HepG2 (cell line): ENCODE results near the gene FAM131A. TPM values are rescaled to one million over a fixed set of nuclear protein-coding genes. Genes with fewer than 3 reads are reported as not detected.

ENCODE experiments used
- ADNP ChIP-seq: sonication (generic); formaldehyde crosslinking; IDR thresholded peaks from 2 replicates; pipeline ENCODE4 v1.4.0; 2020; ENCODE audit warnings: missing genetic modification reagents
- EHMT2 ChIP-seq: fragments of 200-600 bp; sonication (generic); IDR thresholded peaks from 2 replicates; pipeline ENCODE4 v1.7.0; 2017; ENCODE audit warnings: antibody characterized with exemption, low read depth, low read length, borderline replicate concordance
- GABPB1 ChIP-seq: IDR thresholded peaks from 2 replicates; pipeline ENCODE4 v1.6.1; 2016; ENCODE audit warnings: mild to moderate bottlenecking, missing genetic modification reagents, moderate library complexity, missing compliant biosample characterization
- KLF15 ChIP-seq: sonication (generic); formaldehyde crosslinking; IDR thresholded peaks from 2 replicates; pipeline ENCODE4 v1.8.1; 2023; ENCODE audit warnings: borderline replicate concordance, mild to moderate bottlenecking, inconsistent platforms, missing genetic modification reagents, mixed read lengths
- SMARCC2 ChIP-seq: fragments of 450-650 bp; IDR thresholded peaks from 2 replicates; pipeline ENCODE4 v1.6.1; 2017; ENCODE audit warnings: antibody characterized with exemption, mild to moderate bottlenecking
- ZBTB7B ChIP-seq: sonication (generic); formaldehyde crosslinking; IDR thresholded peaks from 2 replicates; pipeline ENCODE4 v1.4.0; 2020; ENCODE audit warnings: missing genetic modification reagents
- ZFX ChIP-seq: sonication (generic); formaldehyde crosslinking; IDR thresholded peaks from 2 replicates; pipeline ENCODE4 v1.4.0; 2020; ENCODE audit warnings: mild to moderate bottlenecking, low read depth, missing genetic modification reagents, moderate library complexity
- ZNF274 ChIP-seq: sonication (generic); formaldehyde crosslinking; IDR thresholded peaks from 2 replicates; pipeline ENCODE4 v1.5.1; 2020; ENCODE audit warnings: mild to moderate bottlenecking, missing genetic modification reagents
- ZNF317 ChIP-seq: sonication (generic); formaldehyde crosslinking; IDR thresholded peaks from 2 replicates; pipeline ENCODE4 v1.5.0; 2020; ENCODE audit warnings: mild to moderate bottlenecking, missing genetic modification reagents
- ZNF383 ChIP-seq: sonication (generic); formaldehyde crosslinking; IDR thresholded peaks from 2 replicates; pipeline ENCODE4 v1.4.0; 2020; ENCODE audit warnings: missing genetic modification reagents, mild to moderate bottlenecking, borderline replicate concordance
- ZNF709 ChIP-seq: sonication (generic); formaldehyde crosslinking; IDR thresholded peaks from 2 replicates; pipeline ENCODE4 v1.5.0; 2020; ENCODE audit warnings: mild to moderate bottlenecking, missing genetic modification reagents
- ZNF788 ChIP-seq: sonication (generic); formaldehyde crosslinking; IDR thresholded peaks from 2 replicates; pipeline ENCODE4 v1.5.0; 2020; ENCODE audit warnings: mild to moderate bottlenecking, missing genetic modification reagents, borderline replicate concordance
- polyA plus RNA-seq, 8 experiments: library from polyadenylated mRNA; depleted of rRNA in 3 of 8; stranded (reverse) in 7 of 8; unstranded in 1 of 8; fragments of >200 nt; fragmentation: Illumina TruSeq in 4 of 8; extraction: Trizol in 4 of 8; gene quantifications; 2 replicates each; pipeline versions ENCODE4 v1.2.1 to v1.2.3, GENCODE V29; 2011 to 2016; ENCODE audit warnings: low read depth in 4 of 8, missing spikeins in 1 of 8, mixed read lengths in 1 of 8; ENCODE audit not compliant: insufficient read depth in 1 of 8
- total RNA-seq, 5 experiments: library from RNA; depleted of rRNA; stranded (reverse); fragments of >200 nt; fragmentation: Illumina TruSeq; extraction: Trizol; gene quantifications; 2 replicates each; pipeline ENCODE4 v1.2.3, GENCODE V29; 2016; ENCODE audit warnings: low read depth in 1 of 5
- TF ChIP-seq, protein P1 (sequence below): sonication (generic); formaldehyde crosslinking; IDR thresholded peaks from 2 replicates; pipeline ENCODE4 v1.4.0; 2020; ENCODE audit warnings: mild to moderate bottlenecking, missing genetic modification reagents
- TF ChIP-seq, protein P2 (sequence below): sonication (generic); formaldehyde crosslinking; IDR thresholded peaks from 2 replicates; pipeline ENCODE4 v1.4.0; 2020; ENCODE audit warnings: mild to moderate bottlenecking, missing genetic modification reagents
- TF ChIP-seq, protein P3 (sequence below): sonication (generic); formaldehyde crosslinking; IDR thresholded peaks from 2 replicates; pipeline ENCODE4 v1.4.0; 2020; ENCODE audit warnings: missing genetic modification reagents
- TF ChIP-seq, protein P4 (sequence below): sonication (generic); formaldehyde crosslinking; IDR thresholded peaks from 2 replicates; pipeline ENCODE4 v1.8.0; 2023; ENCODE audit warnings: mild to moderate bottlenecking, missing genetic modification reagents

The FAM131A gene
- total and polyA plus RNA-seq, 2 of the 13 experiments (the other 11 are each of a cell fraction or from before 2014, with no cell fraction given): 9.2 to 9.3 TPM

DNA sequence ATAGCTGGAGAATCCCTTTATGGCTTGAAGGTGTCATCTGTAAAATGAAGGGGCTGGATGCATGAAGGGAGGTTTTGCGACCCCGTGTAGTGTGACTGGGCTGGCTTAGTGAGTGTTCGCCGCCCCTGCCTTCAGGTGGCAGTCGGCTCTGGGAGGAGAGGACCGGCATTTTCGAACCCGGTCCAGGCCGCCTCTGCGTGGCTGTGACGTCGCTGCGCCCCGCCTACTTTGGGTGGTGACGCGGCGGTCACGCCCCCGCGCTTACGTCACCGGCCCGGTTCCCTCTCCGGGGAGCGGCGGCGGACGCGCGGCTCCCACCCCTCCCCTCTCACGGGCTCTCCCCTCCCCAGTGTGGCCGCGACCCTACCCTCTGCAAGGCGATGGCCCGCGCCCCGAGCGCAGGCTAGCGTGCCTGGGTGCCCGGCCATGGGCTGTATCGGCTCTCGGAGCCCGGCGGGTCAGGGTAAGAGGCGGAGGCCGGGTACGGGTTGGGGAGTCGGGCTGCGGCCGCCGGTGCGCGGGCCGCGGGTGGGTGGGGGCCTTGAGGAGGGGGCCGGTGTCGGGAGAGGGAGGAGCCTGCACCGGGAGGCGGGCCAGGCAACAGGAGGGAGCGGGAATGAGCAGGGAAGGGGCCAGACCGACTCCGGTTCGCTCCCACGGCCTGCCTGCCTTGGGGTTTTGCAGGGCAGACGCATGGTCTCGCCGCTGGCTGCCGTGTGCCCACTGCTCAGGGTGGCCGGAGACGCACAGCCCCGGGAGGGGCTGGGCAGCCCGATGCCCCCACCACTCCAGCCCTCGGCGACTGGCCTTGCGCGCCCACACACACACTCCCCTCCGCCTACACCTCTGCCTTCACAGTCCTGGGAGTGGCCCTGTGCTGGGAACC, 1.5 kb upstream of the FAM131A start (continued):
- TF ChIP-seq, protein P1, sequence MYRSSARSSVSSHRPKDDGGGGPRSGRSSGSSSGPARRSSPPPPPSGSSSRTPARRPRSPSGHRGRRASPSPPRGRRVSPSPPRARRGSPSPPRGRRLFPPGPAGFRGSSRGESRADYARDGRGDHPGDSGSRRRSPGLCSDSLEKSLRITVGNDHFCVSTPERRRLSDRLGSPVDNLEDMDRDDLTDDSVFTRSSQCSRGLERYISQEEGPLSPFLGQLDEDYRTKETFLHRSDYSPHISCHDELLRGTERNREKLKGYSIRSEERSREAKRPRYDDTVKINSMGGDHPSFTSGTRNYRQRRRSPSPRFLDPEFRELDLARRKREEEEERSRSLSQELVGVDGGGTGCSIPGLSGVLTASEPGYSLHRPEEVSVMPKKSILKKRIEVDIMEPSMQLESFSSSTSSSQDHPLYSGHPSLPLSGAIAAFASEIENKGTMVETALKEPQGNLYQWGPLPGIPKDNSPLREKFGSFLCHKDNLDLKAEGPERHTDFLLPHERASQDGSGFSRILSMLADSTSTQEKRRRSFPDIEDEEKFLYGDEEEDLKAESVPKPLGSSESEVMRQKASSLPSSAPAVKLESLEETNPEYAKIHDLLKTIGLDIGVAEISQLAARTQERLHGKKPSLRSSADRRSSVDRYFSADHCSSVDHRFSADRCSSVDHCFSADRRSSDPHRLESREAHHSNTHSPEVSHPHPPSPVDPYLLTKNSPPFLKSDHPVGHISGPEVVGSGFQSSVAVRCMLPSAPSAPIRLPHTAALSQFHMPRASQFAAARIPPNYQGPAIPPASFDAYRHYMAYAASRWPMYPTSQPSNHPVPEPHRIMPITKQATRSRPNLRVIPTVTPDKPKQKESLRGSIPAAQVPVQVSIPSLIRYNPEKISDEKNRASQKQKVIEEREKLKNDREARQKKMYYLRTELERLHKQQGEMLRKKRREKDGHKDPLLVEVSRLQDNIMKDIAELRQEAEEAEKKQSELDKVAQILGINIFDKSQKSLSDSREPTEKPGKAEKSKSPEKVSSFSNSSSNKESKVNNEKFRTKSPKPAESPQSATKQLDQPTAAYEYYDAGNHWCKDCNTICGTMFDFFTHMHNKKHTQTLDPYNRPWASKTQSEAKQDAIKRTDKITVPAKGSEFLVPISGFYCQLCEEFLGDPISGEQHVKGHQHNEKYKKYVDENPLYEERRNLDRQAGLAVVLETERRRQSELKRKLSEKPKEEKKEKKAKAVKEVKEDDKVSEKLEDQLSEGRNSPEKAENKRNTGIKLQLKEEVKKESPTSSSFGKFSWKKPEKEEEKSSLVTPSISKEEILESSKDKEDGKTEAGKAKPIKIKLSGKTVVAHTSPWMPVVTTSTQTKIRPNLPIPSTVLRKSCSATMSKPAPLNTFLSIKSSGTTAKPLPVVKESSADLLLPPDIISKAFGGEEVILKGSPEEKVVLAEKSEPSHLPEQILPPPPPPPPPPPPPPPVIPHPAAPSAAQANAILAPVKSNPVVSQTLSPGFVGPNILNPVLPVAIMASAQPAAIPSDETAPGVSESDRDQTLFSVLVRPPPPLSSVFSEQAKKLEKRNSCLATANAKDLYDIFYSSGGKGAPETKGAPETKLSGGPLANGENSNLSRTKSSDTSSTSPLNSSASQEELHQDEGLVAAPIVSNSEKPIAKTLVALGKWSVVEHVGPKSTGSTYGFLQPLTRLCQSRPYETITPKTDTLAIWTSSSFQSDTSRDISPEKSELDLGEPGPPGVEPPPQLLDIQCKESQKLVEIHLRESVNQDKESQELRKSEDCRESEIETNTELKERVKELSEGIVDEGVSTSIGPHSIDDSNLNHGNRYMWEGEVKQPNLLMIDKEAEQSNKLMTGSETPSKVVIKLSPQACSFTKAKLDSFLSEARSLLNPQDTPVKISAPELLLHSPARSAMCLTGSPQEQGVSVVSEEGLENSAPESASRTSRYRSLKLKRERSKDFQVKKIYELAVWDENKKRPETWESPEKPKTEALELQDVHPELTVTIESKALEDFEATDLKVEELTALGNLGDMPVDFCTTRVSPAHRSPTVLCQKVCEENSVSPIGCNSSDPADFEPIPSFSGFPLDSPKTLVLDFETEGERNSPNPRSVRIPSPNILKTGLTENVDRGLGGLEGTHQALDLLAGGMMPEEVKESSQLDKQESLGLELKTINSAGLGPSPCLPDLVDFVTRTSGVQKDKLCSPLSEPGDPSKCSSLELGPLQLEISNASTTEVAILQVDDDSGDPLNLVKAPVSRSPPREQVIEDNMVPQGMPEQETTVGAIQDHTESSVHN (CRISPR knock-in tag): peak; percentile 46
- TF ChIP-seq, protein P2, sequence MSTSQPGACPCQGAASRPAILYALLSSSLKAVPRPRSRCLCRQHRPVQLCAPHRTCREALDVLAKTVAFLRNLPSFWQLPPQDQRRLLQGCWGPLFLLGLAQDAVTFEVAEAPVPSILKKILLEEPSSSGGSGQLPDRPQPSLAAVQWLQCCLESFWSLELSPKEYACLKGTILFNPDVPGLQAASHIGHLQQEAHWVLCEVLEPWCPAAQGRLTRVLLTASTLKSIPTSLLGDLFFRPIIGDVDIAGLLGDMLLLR (CRISPR knock-in tag): no peak; the same call in 1 of the 2 replicates
- TF ChIP-seq, protein P3, sequence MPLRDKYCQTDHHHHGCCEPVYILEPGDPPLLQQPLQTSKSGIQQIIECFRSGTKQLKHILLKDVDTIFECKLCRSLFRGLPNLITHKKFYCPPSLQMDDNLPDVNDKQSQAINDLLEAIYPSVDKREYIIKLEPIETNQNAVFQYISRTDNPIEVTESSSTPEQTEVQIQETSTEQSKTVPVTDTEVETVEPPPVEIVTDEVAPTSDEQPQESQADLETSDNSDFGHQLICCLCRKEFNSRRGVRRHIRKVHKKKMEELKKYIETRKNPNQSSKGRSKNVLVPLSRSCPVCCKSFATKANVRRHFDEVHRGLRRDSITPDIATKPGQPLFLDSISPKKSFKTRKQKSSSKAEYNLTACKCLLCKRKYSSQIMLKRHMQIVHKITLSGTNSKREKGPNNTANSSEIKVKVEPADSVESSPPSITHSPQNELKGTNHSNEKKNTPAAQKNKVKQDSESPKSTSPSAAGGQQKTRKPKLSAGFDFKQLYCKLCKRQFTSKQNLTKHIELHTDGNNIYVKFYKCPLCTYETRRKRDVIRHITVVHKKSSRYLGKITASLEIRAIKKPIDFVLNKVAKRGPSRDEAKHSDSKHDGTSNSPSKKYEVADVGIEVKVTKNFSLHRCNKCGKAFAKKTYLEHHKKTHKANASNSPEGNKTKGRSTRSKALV (CRISPR knock-in tag): no peak
- no peak for TF ChIP-seq ADNP (CRISPR knock-in tag)
- peak; percentile 81 for TF ChIP-seq ZNF274
- TF ChIP-seq ZFX (CRISPR knock-in tag): peak; percentile 82
- peak; percentile 82; the same call in 1 of the 2 replicates for TF ChIP-seq GABPB1 (CRISPR knock-in tag)
- no peak for TF ChIP-seq EHMT2
- TF ChIP-seq SMARCC2: no peak
- no peak for TF ChIP-seq KLF15 (CRISPR knock-in tag)
- TF ChIP-seq ZNF788 (CRISPR knock-in tag): peak; percentile 83
- TF ChIP-seq ZNF317: peak; percentile 74; the same call in 1 of the 2 replicates
- no peak for TF ChIP-seq ZNF709
- TF ChIP-seq ZBTB7B (CRISPR knock-in tag): no peak
- TF ChIP-seq, protein P4, sequence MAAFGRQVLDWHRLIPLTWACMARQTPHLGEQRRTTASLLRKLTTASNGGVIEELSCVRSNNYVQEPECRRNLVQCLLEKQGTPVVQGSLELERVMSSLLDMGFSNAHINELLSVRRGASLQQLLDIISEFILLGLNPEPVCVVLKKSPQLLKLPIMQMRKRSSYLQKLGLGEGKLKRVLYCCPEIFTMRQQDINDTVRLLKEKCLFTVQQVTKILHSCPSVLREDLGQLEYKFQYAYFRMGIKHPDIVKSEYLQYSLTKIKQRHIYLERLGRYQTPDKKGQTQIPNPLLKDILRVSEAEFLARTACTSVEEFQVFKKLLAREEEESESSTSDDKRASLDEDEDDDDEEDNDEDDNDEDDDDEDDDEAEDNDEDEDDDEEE: 0 out of 2 replicates have a peak, but pooled peaks have one; percentile 60
- TF ChIP-seq ZNF383 (CRISPR knock-in tag): no peak
